ENCODE measurements around the gene INPP5E. TPM values are rescaled to one million over a fixed set of nuclear protein-coding genes. Genes with fewer than 3 reads are reported as not detected.

Gene INPP5E
- total RNA-seq, 2 experiments from 2014 or later, result 20.2 to 21.3 TPM

GRCh38 chr9:136400038-136400834 is 39.4 kb downstream of the INPP5E start, which contains the start of gene SNAPC4:
TSS of gene SNAPC4 (minus strand) at chr9:136400170. CDS start at chr9:136398428, 1,742 bp downstream.
- Histone ChIP-seq H3K4me2 (ENCODE audit: low read length) (peak within 1 kb of the TSS; percentile 71), H3K4me1 (ENCODE audit: insufficient read depth, low read length, poor library complexity, severe bottlenecking) (peaks cover 20% of the 10 kb centered on the region), H3K9me3 (ENCODE audit: low read length) (no peaks in the 10 kb centered on the region), H3K27ac (ENCODE audit: low read depth, low read length, poor library complexity, severe bottlenecking) (peak within 1 kb of the TSS; percentile 4), H3K9me2 (ENCODE audit: insufficient read depth, low read length) (no peaks in the 10 kb centered on the region), H3K4me3 (ENCODE audit: low read depth, low read length, poor library complexity, severe bottlenecking) (peak within 1 kb of the TSS; percentile 99), H2AFZ (ENCODE audit: low read length) (peak within 1 kb of the TSS; percentile 21; the same call in 1 of the 2 replicates), H3K36me3 (ENCODE audit: insufficient read depth, low read length) (peaks cover 73% of the 10 kb centered on the region), H4K20me1 (ENCODE audit: insufficient read depth, low read length) (peaks cover 10% of the 10 kb centered on the region; the same call in 1 of the 2 replicates), H3K79me2 (ENCODE audit: insufficient read depth, low read depth, low read length) (peaks cover 23% of the 10 kb centered on the region)
- DNase-seq (ENCODE audit: low spot score), result peak; percentile 93
- no TSS peak for BruUV-seq (replicated peaks)
- POLR2A ChIA-PET, result interaction anchor here (1.2 kb wide), 1 partner anchor 10 kb away, joined by 4 read pairs; the partner anchor contains the start of genes ENTR1 and PMPCA
- peak; percentile 85 for TF ChIP-seq CTCF (conservative IDR thresholded peaks at IDR 0.05; ENCODE audit: low read length)
- no peak for TF ChIP-seq EZH2phosphoT487 (IDR thresholded peaks at IDR 0.05; ENCODE audit: borderline replicate concordance, low read depth, low read length)
- intact Hi-C loops (cut with micrococcal nuclease; ENCODE audit: unreplicated experiment), result loop anchor here (1.0 kb wide), 4 partner anchors 37 to 88 kb away; partner anchors contain the start of genes DNLZ and INPP5E
- CTCF ChIA-PET (ENCODE audit: unreplicated experiment), result interaction anchor here (0.7 kb wide), 1 partner anchor 62 kb away, joined by 3 read pairs; no protein-coding TSS in a partner anchor

- Histone ChIP-seq H3K4me1 (ENCODE audit: insufficient read depth, low read length, poor library complexity, severe bottlenecking) (peaks cover 12% of the 10 kb centered on the region), H3K9me2 (ENCODE audit: insufficient read depth, low read length) (no peaks in the 10 kb centered on the region), H3K79me2 (ENCODE audit: insufficient read depth, low read depth, low read length) (peaks cover 23% of the 10 kb centered on the region), H3K36me3 (ENCODE audit: insufficient read depth, low read length) (peaks cover 73% of the 10 kb centered on the region), H3K27ac (ENCODE audit: low read depth, low read length, poor library complexity, severe bottlenecking) (peak overlapping the region; percentile 4), H3K4me2 (ENCODE audit: low read length) (peak overlapping the region; percentile 71), H3K9me3 (ENCODE audit: low read length) (no peaks in the 10 kb centered on the region), H4K20me1 (ENCODE audit: insufficient read depth, low read length) (peaks cover 10% of the 10 kb centered on the region; the same call in 1 of the 2 replicates), H3K4me3 (ENCODE audit: low read depth, low read length, poor library complexity, severe bottlenecking) (peak overlapping the region; percentile 99), H2AFZ (ENCODE audit: low read length) (peak overlapping the region; percentile 21; the same call in 1 of the 2 replicates)
- no peak for TF ChIP-seq CTCF (conservative IDR thresholded peaks at IDR 0.05; ENCODE audit: low read length)
- TF ChIP-seq EZH2phosphoT487 (IDR thresholded peaks at IDR 0.05; ENCODE audit: borderline replicate concordance, low read depth, low read length), result no peak
- ChIA-PET CTCF (ENCODE audit: unreplicated experiment) (no interaction called here), POLR2A (no interaction called here)
- BruUV-seq (replicated peaks), result no TSS peak
- intact Hi-C loops (cut with micrococcal nuclease; ENCODE audit: unreplicated experiment), result loop anchor here (1.0 kb wide), 4 partner anchors 36 to 87 kb away; partner anchors contain the start of genes DNLZ and INPP5E
- DNase-seq (ENCODE audit: low spot score), result peak; percentile 44
These were observed 40.2 kb downstream of the INPP5E start for GRCh38 chr9:136399176-136400037.

Data from OCI-LY7 (cell line).